SKM-1 treated with dmso at 0.1 percent for 144 hours (cell line): ENCODE results near the gene ITPRIP.
A peak's percentile ranks its signal among the peaks of the same experiment; 100 is the strongest.

Experiments
- DNase-seq: peaks from one replicate; lab custom pipeline; 2025; ENCODE audit not compliant: unreplicated experiment; lab: John Stamatoyannopoulos, UW

Gene ITPRIP

DNA sequence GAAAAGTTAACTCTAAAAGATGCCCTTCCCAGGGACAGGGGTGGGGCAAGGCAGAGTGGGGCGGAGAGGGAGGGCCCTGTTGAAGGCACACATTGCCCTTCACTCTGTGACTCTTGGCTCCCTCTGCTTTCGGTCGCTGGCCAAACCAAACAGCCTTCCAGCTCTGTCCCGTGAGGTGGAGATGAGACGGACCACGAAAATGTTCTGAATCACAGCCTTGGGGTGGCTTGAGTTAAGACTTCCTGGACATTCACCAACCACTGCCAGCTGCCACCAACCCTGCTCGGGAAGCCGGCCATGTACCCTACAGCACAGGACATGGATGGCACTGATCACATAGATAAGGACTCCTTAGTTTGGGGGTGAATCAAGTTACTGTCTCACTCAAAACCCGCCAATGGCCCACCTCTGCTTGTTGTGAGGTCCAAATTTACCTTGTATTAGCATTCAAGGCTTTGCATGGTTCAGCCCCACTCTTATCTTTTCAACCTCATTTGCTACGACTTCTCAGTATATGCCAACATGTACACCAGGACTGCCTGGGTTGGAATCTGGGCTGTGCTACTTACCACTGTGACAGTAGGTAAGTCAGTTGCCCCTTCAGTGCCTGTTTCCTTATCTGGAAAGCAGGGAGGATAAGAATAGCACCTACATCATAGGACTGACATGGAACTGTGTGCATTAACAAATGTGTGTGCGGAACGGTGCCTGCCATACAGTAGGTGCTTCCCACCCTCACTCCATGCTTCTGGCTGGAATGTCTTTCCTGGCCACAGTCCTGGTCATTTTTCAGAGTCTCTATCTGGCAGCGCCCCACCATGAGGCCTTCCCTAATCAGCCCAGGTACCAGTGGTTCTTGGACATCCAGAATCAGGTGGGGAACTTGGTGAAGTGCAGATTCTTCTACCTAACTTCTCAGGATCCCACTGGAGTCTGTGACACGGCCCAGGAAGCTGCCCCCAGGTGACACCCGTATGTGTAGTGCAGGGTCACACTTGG, 28.0 kb downstream of the ITPRIP start:
- no peak for DNase-seq

DNA sequence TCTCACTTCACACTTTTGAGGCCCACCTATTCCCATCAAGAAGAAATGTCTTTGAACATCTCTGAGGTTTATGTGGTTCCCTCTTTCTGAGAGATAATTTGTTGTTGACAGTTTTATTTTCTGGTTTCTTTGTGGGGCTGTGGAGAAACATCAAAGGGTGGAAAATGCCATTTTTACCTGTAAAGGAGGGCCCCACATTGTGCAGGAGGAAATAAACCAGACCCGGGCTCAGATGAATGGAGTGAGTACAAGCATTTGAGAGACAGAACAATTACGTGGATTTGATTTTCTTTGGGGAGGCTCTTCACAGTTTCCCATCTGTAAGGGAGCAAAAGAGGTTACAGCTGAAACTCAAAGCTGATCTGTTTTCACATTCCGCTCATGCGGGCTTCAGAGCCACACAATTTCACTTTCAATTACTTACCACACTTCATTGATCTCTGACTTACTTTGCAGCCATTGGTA, 29.8 kb downstream of the ITPRIP start:
- DNase-seq = no peak

DNA sequence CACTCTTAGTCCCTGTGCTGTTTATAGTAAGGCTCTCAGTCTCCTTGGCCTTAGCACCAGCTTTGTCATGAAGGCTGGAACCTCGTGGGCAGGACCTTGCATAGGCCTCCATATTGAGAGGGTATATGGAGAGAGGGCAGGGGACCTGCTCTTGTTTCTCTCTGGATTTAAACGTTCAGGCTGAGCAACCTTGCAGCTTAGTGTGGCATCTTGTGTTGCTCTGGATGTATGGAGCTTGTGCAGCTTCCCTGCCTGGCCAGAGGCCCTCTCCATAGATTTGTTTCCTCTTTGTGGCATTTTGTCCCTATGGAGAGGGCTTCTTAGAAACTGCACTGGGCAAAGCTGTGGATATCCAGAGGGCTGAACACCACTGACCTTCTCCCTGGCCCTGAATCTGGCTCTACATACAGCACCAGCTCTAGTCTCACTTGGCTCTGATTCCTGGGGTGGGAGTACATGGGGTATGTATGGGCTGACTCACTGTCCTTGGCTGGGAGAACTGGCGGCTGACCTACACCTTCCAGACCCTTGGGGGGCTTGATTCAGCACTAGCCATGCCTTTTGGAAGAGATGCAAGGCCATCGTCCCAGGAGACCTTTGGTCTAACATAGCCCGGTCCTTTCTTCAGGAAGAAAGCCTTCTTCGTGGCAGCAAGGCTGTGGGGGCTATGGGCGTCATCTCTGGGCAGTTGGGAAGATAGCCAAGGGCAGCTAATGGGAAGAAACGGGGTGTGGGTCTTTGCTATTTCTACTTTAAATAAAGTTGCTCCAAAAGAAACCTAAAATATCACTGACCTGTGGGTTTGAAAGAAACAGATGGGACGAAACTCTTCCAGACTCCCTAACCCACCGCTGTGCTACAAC, 30.5 kb downstream of the ITPRIP start:
- no peak for DNase-seq

DNA sequence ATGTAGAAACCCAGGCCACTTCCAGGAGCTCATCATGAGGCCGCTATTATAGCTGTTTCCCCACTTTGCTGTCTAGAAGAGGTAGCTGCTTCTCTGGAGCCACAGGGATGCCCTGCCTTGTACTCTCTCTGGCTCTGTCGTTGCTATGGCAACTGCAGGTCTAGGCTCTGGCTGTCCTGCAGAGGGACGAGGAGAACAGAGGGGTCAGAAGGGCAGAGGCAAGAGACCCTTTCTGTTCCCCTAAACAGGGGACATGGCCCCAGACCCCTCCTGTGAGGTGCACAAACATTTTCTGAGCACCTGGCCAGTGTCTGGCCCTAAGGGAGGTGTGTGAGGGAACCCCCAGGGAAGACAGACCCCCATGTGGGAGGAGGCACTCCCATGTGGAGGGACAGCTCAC, 31.4 kb downstream of the ITPRIP start:
- no peak for DNase-seq

DNA sequence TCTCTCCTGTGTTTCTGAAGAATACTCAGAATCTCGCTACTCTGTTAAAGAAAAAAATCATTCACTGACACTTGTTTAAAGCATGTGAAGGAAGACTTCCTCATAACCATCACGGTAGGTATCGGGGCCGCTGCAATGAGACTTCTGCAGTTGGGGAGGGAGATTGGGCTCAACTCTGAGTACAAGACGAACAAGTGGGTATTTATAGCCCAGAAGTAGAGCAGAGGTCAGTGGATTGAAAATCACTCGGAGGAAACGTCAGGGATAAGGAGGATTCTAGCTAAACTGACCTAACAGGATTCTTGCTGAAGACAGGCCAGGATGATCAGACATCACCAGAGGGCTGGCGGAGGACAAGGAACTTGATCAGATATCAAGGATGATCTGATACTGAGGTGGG, 33.3 kb downstream of the ITPRIP start:
- no peak for DNase-seq

DNA sequence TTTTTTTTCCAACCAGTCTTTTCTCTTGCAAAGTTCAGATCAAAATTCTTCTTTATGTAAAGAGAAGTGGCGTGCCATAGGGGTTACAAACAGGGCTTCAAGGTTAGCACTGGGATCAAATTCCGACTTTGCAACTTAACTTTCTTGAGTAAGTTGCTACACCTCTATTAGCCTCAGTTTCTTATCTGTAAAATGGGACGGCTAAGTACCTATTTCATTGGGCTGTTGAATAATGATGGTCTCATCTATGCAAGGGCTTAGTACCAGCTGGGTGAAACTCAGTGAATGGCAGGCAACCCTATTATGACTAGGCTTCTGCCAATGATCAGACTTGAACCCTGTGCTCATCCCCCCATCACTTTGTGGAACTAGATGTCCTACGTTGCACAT, 33.9 kb downstream of the ITPRIP start:
- no peak for DNase-seq

DNA sequence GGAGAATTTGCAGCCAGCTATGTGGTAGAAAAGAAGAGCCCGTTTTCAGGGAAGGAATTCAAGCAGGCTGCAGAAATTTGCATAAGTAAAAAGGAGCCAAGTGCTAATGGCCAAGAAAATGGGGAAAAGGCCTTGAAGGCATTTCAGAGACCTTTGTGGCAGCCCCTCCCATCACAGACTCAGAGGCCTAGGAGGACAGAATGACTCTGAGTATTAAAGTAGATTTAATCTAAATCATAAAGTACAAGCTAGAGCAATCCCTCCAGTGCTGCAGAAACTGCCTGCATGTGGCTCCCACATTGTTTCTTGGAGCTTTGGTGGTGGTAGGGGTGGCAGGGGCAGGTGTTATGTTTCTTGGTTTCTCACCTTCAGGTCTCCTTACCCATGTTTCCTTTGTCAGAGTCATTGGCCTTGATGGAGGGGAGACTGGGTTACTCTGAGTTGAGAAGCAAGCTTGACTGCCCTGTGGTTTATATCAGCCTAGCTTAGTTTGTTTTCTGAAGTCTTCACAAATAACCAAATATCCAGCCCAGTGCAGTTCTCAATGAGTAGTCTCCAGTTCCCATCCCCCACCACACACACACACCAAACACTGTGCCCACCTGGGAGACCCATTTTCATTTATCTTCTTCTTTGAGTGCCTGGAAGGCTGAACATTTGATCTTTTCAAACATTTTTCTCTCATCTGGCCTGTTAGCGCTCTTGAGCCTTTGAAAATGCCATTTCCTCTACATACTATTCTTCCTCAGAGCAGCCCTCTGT, 34.5 kb downstream of the ITPRIP start:
- no peak for DNase-seq

DNA sequence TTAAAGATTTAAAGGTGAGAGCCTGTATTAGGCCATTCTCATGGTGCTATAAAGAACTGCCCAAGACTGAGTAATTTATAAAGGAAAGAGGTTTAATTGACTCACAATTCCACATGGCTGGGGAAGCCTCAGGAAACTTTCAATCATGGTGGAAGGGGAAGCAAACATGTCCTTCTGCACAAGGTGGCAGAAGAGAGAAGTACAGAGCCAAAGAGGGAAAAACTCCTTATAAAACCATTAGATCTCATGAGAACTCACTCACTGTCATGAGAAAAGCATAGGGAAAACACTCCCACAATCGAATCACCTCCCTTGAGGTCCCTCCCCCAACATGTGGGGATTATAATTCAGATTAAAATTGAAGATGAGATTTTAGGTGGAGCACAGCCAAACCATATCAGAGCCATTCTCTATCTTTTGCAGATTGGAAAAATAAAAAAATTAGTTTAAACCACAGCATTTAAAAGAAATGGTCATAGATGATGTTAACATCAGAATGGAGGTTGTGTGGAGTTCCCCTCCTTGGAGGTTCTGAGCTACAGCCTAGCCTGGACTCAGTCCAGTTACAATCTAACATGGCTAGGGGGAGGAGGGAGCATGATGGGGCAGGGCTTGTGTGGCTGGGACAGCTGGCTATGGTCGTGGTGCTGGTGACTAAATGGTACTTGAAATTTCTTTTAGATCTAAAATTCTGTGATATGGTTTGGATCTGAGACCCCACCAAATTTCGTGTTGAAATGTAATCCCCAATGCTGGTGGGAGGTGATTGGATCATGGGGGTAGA, 36.2 kb downstream of the ITPRIP start:
- no peak for DNase-seq

DNA sequence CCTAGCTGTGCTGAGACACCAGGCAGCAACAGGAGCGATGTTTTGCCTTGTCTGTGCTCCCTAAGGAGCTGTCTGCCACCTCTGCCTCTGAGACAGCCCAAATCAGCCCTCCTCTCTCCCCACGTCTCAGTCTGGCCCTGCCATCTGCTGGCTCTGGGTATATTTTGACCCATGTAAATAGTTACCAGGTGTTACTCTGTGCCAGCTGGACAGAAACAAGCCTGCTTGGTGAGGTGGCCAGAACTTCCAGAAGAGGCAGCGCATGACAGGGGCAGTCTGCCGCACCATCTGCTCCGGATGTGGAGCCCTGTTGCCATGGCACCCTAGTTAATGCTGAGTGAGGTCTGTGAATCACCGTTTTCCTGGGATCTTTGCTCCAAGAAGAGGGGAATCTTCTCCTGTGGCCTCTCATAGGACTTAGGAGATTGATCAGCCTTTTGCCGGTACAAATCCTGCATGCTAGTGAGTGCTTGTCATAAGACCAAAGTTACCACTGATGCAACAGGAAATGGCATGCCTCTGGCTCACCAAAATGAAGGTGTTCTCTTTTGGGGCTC, 37.5 kb downstream of the ITPRIP start:
- no peak for DNase-seq

DNA sequence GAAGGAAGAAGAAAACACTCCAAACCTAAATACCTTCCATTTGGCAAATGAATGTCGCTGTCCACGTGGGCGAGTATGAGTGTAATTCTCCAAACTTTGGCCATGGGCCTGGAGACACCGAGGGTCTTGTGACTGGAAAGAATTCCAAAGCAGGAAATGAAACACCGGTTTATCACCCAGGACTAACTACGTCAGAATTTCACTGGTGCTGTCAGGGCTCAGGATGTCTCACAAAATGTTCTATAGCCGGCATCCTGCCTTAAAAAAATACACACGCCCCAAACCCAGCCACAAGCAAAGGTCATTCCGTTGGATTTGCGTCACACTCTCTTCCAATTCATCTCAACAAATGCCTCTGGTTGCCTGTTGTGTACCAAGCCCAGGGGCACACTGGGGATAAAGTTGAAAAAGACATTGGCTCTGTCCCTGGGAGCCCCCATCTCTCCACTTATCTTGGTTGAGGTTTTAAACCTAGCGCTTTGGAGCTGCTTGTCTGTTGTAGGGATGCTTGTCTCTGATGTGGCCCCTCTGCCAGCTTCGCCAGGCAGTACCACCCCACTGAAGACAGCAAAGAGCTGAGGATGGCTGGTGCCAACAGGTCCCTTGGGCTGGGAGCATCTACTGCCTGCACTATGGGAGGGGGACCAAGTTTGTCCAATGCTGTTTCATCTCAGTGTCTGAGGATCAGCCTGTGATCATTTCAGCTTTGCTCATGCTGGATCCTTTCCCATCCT, 38.1 kb downstream of the ITPRIP start:
- DNase-seq = no peak

DNA sequence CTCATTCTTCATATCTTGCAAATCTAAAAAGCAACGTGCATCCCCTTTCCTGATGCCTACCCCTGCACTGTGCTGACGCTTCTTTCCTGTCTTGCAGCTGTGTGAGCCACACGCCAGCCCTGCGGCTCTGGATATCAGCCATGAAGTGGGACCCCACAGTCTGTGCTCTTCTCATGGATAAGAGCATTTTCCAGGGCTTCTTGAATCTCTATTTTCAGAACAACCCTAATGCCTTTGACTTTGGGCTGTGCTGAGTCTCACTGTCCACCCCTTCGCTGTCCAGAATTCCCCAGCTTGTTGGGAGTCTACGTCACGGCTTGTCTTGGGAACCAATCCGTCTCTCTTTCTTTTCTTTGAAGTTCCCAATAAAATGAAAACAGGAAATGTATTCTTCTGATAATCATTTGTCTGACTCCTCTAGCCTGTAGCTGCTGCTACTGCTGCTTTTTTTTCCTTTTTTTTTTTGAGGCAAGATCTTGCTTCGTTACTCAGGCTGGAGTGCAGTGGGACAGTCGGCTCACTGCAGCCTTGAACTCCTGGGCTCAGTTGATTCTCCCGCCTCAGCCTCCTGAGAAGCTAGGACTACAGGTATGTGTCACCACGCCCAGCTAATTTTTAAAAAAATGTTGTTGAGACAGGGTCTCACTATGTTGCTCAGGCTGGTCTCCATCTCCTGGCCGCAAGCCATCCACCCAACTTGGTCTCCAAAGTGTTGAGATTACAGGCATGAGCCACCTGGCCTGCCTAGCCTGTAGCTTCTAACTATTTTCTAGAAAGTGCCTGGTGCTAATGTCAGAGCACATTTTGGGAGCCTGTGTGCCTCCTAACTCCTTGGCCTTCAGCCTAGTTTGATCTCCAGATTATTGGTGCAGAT, 39.0 kb downstream of the ITPRIP start:
- no peak for DNase-seq

DNA sequence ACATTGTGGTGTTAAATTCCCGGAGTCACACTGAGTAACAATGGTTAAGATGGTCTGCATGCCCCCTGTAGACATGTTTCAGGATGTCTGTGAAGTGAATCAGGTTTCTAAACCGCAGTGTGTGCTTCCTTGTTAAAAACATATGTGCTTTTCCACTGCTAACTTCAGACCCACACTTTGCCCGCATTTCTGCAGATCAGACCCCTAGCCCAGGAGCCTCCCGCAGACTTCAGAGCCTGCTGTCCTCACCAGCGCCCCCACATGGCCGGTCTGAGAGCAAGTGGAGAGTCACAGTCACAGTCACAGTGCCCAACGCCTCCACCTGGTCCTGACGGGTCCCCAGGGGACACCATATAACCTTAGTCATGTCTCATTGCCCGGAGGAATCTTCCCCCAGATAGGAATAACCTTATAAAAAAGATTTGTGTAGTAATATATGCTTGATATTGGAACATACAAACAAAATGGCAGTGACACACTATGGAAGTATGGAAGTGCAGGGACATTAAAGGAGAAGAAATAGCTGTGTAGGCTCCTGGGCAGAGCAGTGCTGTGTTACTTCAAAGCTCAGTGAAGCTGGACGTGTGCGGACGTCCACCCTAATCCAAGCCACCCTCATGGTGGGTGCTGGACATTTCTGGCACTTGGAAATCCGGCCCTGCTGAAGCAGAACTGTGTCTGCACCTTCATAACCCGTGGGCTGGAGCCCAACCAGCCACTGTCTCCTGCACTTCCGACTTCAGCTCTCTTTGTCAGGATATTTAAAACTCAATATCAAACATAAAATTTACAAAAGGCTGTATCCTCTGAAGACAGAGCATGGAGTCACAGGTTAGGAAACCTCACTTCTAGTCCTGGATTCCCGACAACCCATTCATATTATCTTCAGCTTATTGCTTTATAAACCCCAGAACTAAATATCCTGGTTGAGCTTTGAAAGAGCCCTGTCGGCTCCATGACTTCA, 40.3 kb downstream of the ITPRIP start:
- no peak for DNase-seq

DNA sequence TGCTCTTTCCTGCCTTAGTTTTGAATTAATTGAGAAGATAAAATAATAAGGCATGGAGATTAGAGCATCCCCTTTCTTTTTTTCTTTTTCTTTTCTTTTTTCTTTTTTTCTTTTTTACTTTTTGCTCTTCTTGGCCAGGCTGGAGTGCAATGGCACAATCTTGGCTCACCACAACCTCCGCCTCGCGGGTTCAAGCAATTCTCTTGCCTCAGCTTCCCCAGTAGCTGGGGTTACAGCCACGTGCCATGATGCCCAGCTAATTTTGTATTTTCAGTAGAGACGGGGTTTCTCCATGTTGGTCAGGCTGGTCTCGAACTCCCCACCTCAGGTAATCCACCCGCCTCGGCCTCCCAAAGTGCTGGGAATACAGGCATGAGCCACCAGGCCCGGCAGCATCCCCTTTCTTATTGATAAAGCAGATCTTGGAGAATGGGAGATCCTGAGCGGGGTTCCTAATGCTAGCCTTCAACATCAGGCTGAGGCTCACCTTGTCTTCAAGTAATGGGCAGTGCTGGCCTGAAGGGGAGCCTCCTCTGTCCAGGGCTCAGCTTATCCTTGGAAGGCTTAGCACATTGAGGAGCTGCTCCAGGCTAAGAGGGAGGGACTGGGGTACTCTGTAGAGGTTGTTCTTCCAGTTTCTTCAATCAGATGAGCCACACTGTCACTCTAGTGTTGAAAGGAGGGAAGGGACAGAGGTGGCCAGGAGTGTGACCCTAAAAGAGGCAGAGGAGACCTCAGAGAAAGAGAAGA, 41.4 kb downstream of the ITPRIP start:
- DNase-seq = no peak

DNA sequence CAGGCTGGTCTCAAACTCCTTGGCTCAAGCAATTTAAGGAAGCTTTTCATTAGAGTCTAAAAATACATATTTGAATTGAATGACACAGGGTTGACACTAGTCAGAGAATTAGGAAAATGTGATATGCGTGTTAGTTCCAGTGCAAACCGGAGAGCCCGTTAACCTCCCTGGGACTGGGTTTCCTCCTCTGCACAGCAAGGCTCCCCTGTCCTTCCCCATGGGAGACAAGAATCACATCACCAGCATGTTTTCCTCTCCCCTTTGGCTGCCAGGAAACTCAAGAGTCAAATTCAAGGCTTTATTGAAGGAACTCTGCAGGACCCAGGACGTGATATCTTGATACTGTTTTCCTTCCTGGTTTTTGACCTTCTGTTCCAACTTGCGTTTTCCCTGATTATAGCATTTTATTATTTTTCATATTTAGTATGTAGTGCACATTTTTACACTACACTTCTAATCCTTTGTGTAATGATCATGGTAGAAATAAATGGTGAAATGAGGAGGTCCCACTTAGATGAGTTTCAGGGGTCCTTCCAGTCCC, 44.4 kb downstream of the ITPRIP start:
- DNase-seq = no peak

DNA sequence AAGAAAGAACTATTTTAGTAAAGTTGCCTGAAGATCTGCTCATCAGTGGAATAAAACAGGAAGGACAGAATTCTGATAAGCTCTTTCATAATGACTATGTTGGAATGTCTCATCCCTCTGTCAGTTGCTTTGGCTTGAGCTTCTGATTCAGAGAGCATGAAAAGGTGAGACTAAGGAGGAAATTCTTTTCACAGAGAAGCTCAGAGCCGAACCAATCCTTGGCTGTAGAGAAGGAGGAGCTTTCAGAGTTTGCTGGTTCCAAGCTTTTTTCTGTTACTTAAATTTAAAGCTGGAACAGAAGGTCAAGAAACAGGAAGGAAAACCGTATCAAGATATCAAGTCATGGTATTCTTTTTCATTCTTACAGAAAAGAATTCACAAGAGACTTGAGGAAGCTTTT, 45.3 kb downstream of the ITPRIP start:
- no peak for DNase-seq

DNA sequence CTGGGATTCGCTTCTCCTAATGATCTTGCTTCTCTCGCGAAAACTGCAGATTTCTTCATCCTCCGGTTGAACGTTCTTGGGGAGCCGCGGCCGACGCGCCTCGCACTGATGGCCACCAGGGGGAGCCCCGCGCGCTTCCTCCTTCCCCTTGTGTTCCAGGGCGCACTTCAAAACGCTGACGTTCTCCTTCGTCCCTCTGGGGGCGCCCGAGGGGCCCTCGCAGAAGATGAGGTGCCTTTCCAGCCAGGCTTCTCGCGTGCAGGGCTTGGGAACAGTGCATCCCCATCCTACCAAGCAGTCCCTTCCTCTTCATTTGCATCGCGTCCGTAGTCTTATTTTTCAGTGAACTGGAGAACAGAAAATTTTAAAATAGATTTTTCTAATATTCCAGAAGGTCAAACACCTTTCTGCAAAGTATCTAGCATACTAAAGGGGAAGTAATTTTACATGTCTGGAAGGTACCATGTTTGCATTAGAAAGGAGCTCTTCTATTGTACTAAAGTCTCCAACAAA, 46.8 kb downstream of the ITPRIP start:
- peak; percentile 91 for DNase-seq
